Retinal pigment epithelial cell (primary cell): ENCODE measurements around the gene SLC8A1.

Source experiments
- DNase-seq: peaks from one replicate; pipeline ENCODE4 v3.0.0-alpha.2; 2010; ENCODE audit warnings: low read depth
- H3K4me3 ChIP-seq: 2 replicates; pipeline ENCODE4 v1.5.1; 2011; ENCODE audit warnings: mild to moderate bottlenecking, low read length, control low read depth, moderate library complexity
- CTCF ChIP-seq: conservative IDR thresholded peaks from 2 replicates; pipeline ENCODE4 v1.5.1; 2011; ENCODE audit warnings: low read depth, low read length, control low read depth, inconsistent platforms

Gene SLC8A1

GRCh38 chr2:40248294-40248693 is 203.6 kb downstream of the SLC8A1 start:
- no peak for DNase-seq
- H3K4me3 ChIP-seq, result no peak overlapping the region
- TF ChIP-seq CTCF, result no peak

- H3K4me3 ChIP-seq, result no peak overlapping the region
- TF ChIP-seq CTCF, result peak; percentile 74
- peak; percentile 64 for DNase-seq
Measured at GRCh38 chr2:40244675-40245074, 207.2 kb downstream of the SLC8A1 start.

GRCh38 chr2:40244251-40244650 is 207.6 kb downstream of the SLC8A1 start:
- no peak for TF ChIP-seq CTCF

GRCh38 chr2:40243581-40244187 is 208.2 kb downstream of the SLC8A1 start:
- no peak overlapping the region for H3K4me3 ChIP-seq
- DNase-seq, result no peak
- no peak for TF ChIP-seq CTCF

More at GRCh38 chr2:40244251-40244650, 207.6 kb downstream of the SLC8A1 start:
- no peak for DNase-seq
- H3K4me3 ChIP-seq, result no peak overlapping the region

GRCh38 chr2:40242315-40242714 is 209.6 kb downstream of the SLC8A1 start:
- DNase-seq, result no peak
- H3K4me3 ChIP-seq, result no peak overlapping the region
- TF ChIP-seq CTCF, result no peak

- H3K4me3 ChIP-seq, result no peak overlapping the region
- TF ChIP-seq CTCF, result no peak
- peak; percentile 87 for DNase-seq
Measured at GRCh38 chr2:40240070-40240469, 211.8 kb downstream of the SLC8A1 start.

GRCh38 chr2:40230707-40231432 is 221.0 kb downstream of the SLC8A1 start:
- DNase-seq, result no peak
- peak; percentile 6 for TF ChIP-seq CTCF
- no peak overlapping the region for H3K4me3 ChIP-seq
